Epithelial cell of proximal tubule (primary cell): ENCODE data around the gene SEC14L5. TPM values are rescaled to one million over a fixed set of nuclear protein-coding genes. Genes with fewer than 3 reads are reported as not detected.
"Not testable (repeated sequence)": the region's sequence is repeated elsewhere in the genome, so short reads cannot be mapped to it uniquely, and the experiment has no call there.

Experiments used
- DNase-seq: peaks from one replicate; pipeline ENCODE4 v3.0.0-alpha.2; 2011; ENCODE audit warnings: low read depth
- H3K4me3 ChIP-seq: 2 replicates; pipeline ENCODE4 v1.5.1; 2011; ENCODE audit warnings: low read depth, mild to moderate bottlenecking, low read length
- CTCF ChIP-seq: conservative IDR thresholded peaks from 2 replicates; pipeline ENCODE4 v1.5.1; 2012; ENCODE audit warnings: low read depth, mild to moderate bottlenecking, low read length
- total RNA-seq: library from RNA; depleted of rRNA; stranded (reverse); fragments of >200 nt; gene quantifications from 2 replicates; pipeline ENCODE4 v1.2.3, GENCODE V29; 2015

SEC14L5 gene
- total RNA-seq, 1 donor from 2014 or later = under 0.01 TPM

GRCh38 chr16:4966736-4967453, 8.8 kb downstream of the SEC14L5 start:
- no peak for DNase-seq
- TF ChIP-seq CTCF = no peak
- H3K4me3 ChIP-seq = no peak overlapping the region

GRCh38 chr16:4968278-4968677, 10.1 kb downstream of the SEC14L5 start:
- DNase-seq, H3K4me3 ChIP-seq: not testable (repeated sequence)

GRCh38 chr16:4968879-4969483, 10.9 kb downstream of the SEC14L5 start:
- TF ChIP-seq CTCF = no peak
- DNase-seq = no peak
- H3K4me3 ChIP-seq = no peak overlapping the region

GRCh38 chr16:4970010-4970409, 11.9 kb downstream of the SEC14L5 start:
- DNase-seq = no peak
- no peak for TF ChIP-seq CTCF
- H3K4me3 ChIP-seq = no peak overlapping the region

- no peak overlapping the region for H3K4me3 ChIP-seq
- no peak for TF ChIP-seq CTCF
- DNase-seq = no peak
Measured at GRCh38 chr16:4972938-4973587, 14.9 kb downstream of the SEC14L5 start.

- no peak for TF ChIP-seq CTCF
- no peak for DNase-seq
- no peak overlapping the region for H3K4me3 ChIP-seq
Measured at GRCh38 chr16:4976079-4976478, 17.9 kb downstream of the SEC14L5 start.

GRCh38 chr16:4976611-4977145, 18.5 kb downstream of the SEC14L5 start:
- TF ChIP-seq CTCF = no peak
- DNase-seq = no peak

More at GRCh38 chr16:4976611-4977145, 18.5 kb downstream of the SEC14L5 start:
- no peak overlapping the region for H3K4me3 ChIP-seq
